Neuronal stem cell (in vitro differentiated cells): ENCODE results near the gene GTF2A1L. TPM values are rescaled to one million over a fixed set of nuclear protein-coding genes. Genes with fewer than 3 reads are reported as not detected.

Source experiments
- DNase-seq: peaks from one replicate; pipeline ENCODE4 v3.0.0-alpha.2; 2013; ENCODE audit warnings: low spot score
- H2AFZ ChIP-seq: one replicate; pipeline ENCODE4 v1.6.1; 2013; ENCODE audit warnings: mild to moderate bottlenecking, low read length, inconsistent platforms
- H2AK5ac ChIP-seq: 2 replicates; pipeline ENCODE4 v1.6.1; 2013; ENCODE audit warnings: low read depth, mild to moderate bottlenecking, inconsistent platforms, low read length, moderate library complexity, mixed read lengths
- H2BK120ac ChIP-seq: 2 replicates; pipeline ENCODE4 v1.6.1; 2013; ENCODE audit warnings: low read depth, mild to moderate bottlenecking, inconsistent platforms, low read length, moderate library complexity, mixed read lengths
- H2BK12ac ChIP-seq: one replicate; pipeline ENCODE4 v1.6.1; 2013; ENCODE audit warnings: low read length, inconsistent platforms
- H2BK15ac ChIP-seq: 2 replicates; pipeline ENCODE4 v1.6.1; 2013; ENCODE audit warnings: mild to moderate bottlenecking, low read length, inconsistent platforms, mixed read lengths
- H2BK5ac ChIP-seq: one replicate; pipeline ENCODE4 v1.6.1; 2013; ENCODE audit warnings: inconsistent platforms, mild to moderate bottlenecking, low read length, moderate library complexity
- H3K14ac ChIP-seq: one replicate; pipeline ENCODE4 v1.6.1; 2013; ENCODE audit warnings: low read length, inconsistent platforms
- H3K18ac ChIP-seq: 2 replicates; pipeline ENCODE4 v1.6.1; 2013; ENCODE audit warnings: low read length, inconsistent platforms
- H3K23ac ChIP-seq: 2 replicates; pipeline ENCODE4 v1.6.1; 2013; ENCODE audit warnings: low read depth, mild to moderate bottlenecking, mixed read lengths, low read length, inconsistent platforms; ENCODE audit not compliant: poor library complexity
- H3K27ac ChIP-seq: replicated peaks from 3 replicates; pipeline ENCODE4 v1.5.1; 2013; ENCODE audit warnings: low read length, inconsistent platforms
- H3K27me3 ChIP-seq, 3 experiments: 2 replicates each; pipeline ENCODE4 v1.6.1; 2013; ENCODE audit warnings: low read length in 3 of 3, mild to moderate bottlenecking in 2 of 3, inconsistent platforms in 1 of 3, low read depth in 1 of 3, mixed read lengths in 1 of 3, moderate library complexity in 1 of 3; ENCODE audit not compliant: control insufficient read depth in 3 of 3, insufficient read depth in 3 of 3
- H3K36me3 ChIP-seq, 2 donors: replicated peaks in 1 of 2; 2 replicates each; pipeline ENCODE4 v1.6.1; 2013; ENCODE audit warnings: low read length in 2 of 2; ENCODE audit not compliant: control insufficient read depth in 2 of 2, insufficient read depth in 2 of 2
- H3K4ac ChIP-seq: 2 replicates; pipeline ENCODE4 v1.6.1; 2013; ENCODE audit warnings: inconsistent platforms, mild to moderate bottlenecking, low read length, moderate library complexity
- H3K4me1 ChIP-seq, 2 donors: 1 replicate in 1 of 2; 2 replicates in 1 of 2; pipeline ENCODE4 v1.6.1; 2013; ENCODE audit warnings: low read length in 2 of 2, low read depth in 1 of 2; ENCODE audit not compliant: control insufficient read depth in 2 of 2, insufficient read depth in 1 of 2
- H3K4me2 ChIP-seq: one replicate; pipeline ENCODE4 v1.6.1; 2013; ENCODE audit warnings: mild to moderate bottlenecking, low read length, inconsistent platforms; ENCODE audit not compliant: insufficient read depth, poor library complexity, severe bottlenecking
- H3K4me3 ChIP-seq, 2 donors: 2 replicates each; pipeline ENCODE4 v1.5.1; 2013; ENCODE audit warnings: low read length in 2 of 2, mild to moderate bottlenecking in 2 of 2, inconsistent platforms in 1 of 2, moderate library complexity in 1 of 2
- H3K79me1 ChIP-seq: one replicate; pipeline ENCODE4 v1.6.1; 2013; ENCODE audit warnings: low read depth, mild to moderate bottlenecking, inconsistent platforms, low read length, moderate library complexity
- H3K9ac ChIP-seq: one replicate; pipeline ENCODE4 v1.6.1; 2013; ENCODE audit warnings: mild to moderate bottlenecking, low read depth, low read length, inconsistent platforms; ENCODE audit not compliant: poor library complexity
- H3K9me3 ChIP-seq, 2 donors: replicated peaks in 1 of 2; 2 replicates each; pipeline versions ENCODE3 to v1.6.1; 2013; ENCODE audit warnings: low read length in 2 of 2, mild to moderate bottlenecking in 2 of 2, inconsistent platforms in 1 of 2, low read depth in 1 of 2, mixed read lengths in 1 of 2, moderate library complexity in 1 of 2; ENCODE audit not compliant: control insufficient read depth in 2 of 2, insufficient read depth in 1 of 2
- H4K8ac ChIP-seq: one replicate; pipeline ENCODE4 v1.6.1; 2013; ENCODE audit warnings: low read depth, mild to moderate bottlenecking, inconsistent platforms, low read length, moderate library complexity
- H4K91ac ChIP-seq: one replicate; pipeline ENCODE4 v1.6.1; 2013; ENCODE audit warnings: low read length, low read depth, mild to moderate bottlenecking, inconsistent platforms; ENCODE audit not compliant: poor library complexity
- WGBS, 2 donors: extraction: QIAGEN DNeasy Blood & Tissue Kit; methylation state at CpG; one replicate each; pipeline ENCODE4 v1.1.7; 2013; ENCODE audit warnings: missing lambda C conversion rate in 2 of 2, mixed read lengths in 1 of 2; ENCODE audit not compliant: insufficient read length in 2 of 2, insufficient replicate concordance in 1 of 2; ENCODE audit errors: extremely low coverage in 2 of 2; 5-methylcytosine and 5-hydroxymethylcytosine counted together
- polyA plus RNA-seq, 2 experiments: library from polyadenylated mRNA; stranded (reverse); fragments of 200-250 nt; gene quantifications; one replicate each; pipeline ENCODE4 v1.2.3, GENCODE V29; 2013

GTF2A1L gene
- 0.73 TPM for polyA plus RNA-seq (2013, experiment 1 of 2)
- polyA plus RNA-seq (2013, experiment 2 of 2) = 0.60 TPM

GRCh38 chr2:48617618-48618017 lies at the start of gene GTF2A1L:
Gene GTF2A1L, plus strand, starts transcription at chr2:48617856. Its CDS starts 19 bp downstream, at chr2:48617875.
- WGBS, 2 donors = 100% methylated on average over 2 of the region's 26 CpGs; no CpG with 5 or more reads in 1 of the 2 donors
- Histone ChIP-seq H3K4me1 (no peaks in the 10 kb centered on the region), H4K8ac (no peak within 1 kb of the TSS), H3K36me3 (no peaks in the 10 kb centered on the region), H3K14ac (peak within 1 kb of the TSS; percentile 64), H3K27ac (no peak within 1 kb of the TSS), H2BK15ac (no peak within 1 kb of the TSS), H3K4me2 (no peak within 1 kb of the TSS), H2BK12ac (no peak within 1 kb of the TSS), H3K27me3 (no peaks in the 10 kb centered on the region), H2BK5ac (no peak within 1 kb of the TSS), H3K79me1 (no peaks in the 10 kb centered on the region), H2BK120ac (no peak within 1 kb of the TSS), H3K4ac (no peak within 1 kb of the TSS), H2AFZ (no peak within 1 kb of the TSS), H3K23ac (no peak within 1 kb of the TSS), H4K91ac (no peak within 1 kb of the TSS), H3K9ac (peak within 1 kb of the TSS; percentile 50), H3K9me3 (peaks cover 0 to 2% of the 10 kb centered on the region in 2 donors), H3K4me3 (no peak within 1 kb of the TSS), H2AK5ac (no peak within 1 kb of the TSS), H3K18ac (no peak within 1 kb of the TSS)
- no peak for DNase-seq

GRCh38 chr2:48568547-48568946 lies 49.1 kb upstream of the GTF2A1L start:
- Histone ChIP-seq H3K4me3 (no peak overlapping the region), H3K9me3 (no peaks in the 10 kb centered on the region), H4K91ac (no peak overlapping the region), H3K18ac (no peak overlapping the region), H2AK5ac (no peak overlapping the region), H3K4me2 (no peak overlapping the region), H2AFZ (no peak overlapping the region), H3K4ac (no peak overlapping the region), H2BK5ac (no peak overlapping the region), H4K8ac (no peak overlapping the region), H3K9ac (no peak overlapping the region), H2BK15ac (no peak overlapping the region), H2BK12ac (no peak overlapping the region), H3K4me1 (peaks cover 8 to 12% of the 10 kb centered on the region in 2 donors), H2BK120ac (no peak overlapping the region), H3K14ac (no peak overlapping the region), H3K79me1 (peaks cover 2% of the 10 kb centered on the region), H3K27ac (no peak overlapping the region), H3K36me3 (peaks cover 0 to 5% of the 10 kb centered on the region in 2 donors), H3K27me3 (no peaks in the 10 kb centered on the region), H3K23ac (no peak overlapping the region)
- WGBS, 2 donors = no CpG with 5 or more reads among the region's 4 CpGs
- no peak for DNase-seq

GRCh38 chr2:48569433-48569832 lies 48.2 kb upstream of the GTF2A1L start:
- H2AK5ac ChIP-seq = no peak overlapping the region
- H3K9ac ChIP-seq = no peak overlapping the region
- H3K36me3 ChIP-seq = peaks cover 0 to 5% of the 10 kb centered on the region in 2 donors
- no peak overlapping the region for H3K4ac ChIP-seq
- no peak overlapping the region for H3K23ac ChIP-seq
- no peaks in the 10 kb centered on the region for H3K27me3 ChIP-seq
- H2BK5ac ChIP-seq = no peak overlapping the region
- H4K8ac ChIP-seq = no peak overlapping the region
- no peak overlapping the region for H3K18ac ChIP-seq
- H3K79me1 ChIP-seq = peaks cover 2% of the 10 kb centered on the region
- H3K4me1 ChIP-seq = peaks cover 8 to 12% of the 10 kb centered on the region in 2 donors
- H2BK120ac ChIP-seq = no peak overlapping the region
- H3K4me2 ChIP-seq = no peak overlapping the region
- no peak overlapping the region for H3K27ac ChIP-seq
- no peak overlapping the region for H2BK12ac ChIP-seq
- no peak overlapping the region for H4K91ac ChIP-seq
- H2BK15ac ChIP-seq = no peak overlapping the region
- no peaks in the 10 kb centered on the region for H3K9me3 ChIP-seq
- H2AFZ ChIP-seq = no peak overlapping the region
- DNase-seq = no peak
- no peak overlapping the region for H3K14ac ChIP-seq
- no peak overlapping the region for H3K4me3 ChIP-seq

- H3K27me3 ChIP-seq = no peaks in the 10 kb centered on the region
- no peak overlapping the region for H3K9ac ChIP-seq
- H4K91ac ChIP-seq = no peak overlapping the region
- H3K18ac ChIP-seq = no peak overlapping the region
- H2BK5ac ChIP-seq = no peak overlapping the region
- H3K79me1 ChIP-seq = peaks cover 2% of the 10 kb centered on the region
- peaks cover 8 to 11% of the 10 kb centered on the region in 2 donors for H3K4me1 ChIP-seq
- H3K4me2 ChIP-seq = no peak overlapping the region
- no peak overlapping the region for H2BK15ac ChIP-seq
- no peak overlapping the region for H2AK5ac ChIP-seq
- H4K8ac ChIP-seq = no peak overlapping the region
- no peak overlapping the region for H3K23ac ChIP-seq
- H3K9me3 ChIP-seq = no peaks in the 10 kb centered on the region
- no peak overlapping the region for H2AFZ ChIP-seq
- no peak overlapping the region for H2BK120ac ChIP-seq
- DNase-seq = no peak
- H3K27ac ChIP-seq = peak overlapping the region; percentile 15
- WGBS, 2 donors = no CpG with 5 or more reads among the region's 5 CpGs
- H3K36me3 ChIP-seq = peaks cover 0 to 2% of the 10 kb centered on the region in 2 donors
- H2BK12ac ChIP-seq = no peak overlapping the region
- no peak overlapping the region for H3K4me3 ChIP-seq
- H3K14ac ChIP-seq = no peak overlapping the region
- no peak overlapping the region for H3K4ac ChIP-seq
Observed at GRCh38 chr2:48572816-48573215, 44.8 kb upstream of the GTF2A1L start.
